ENCODE data around the gene LY6G5C. TPM values are rescaled to one million over a fixed set of nuclear protein-coding genes. Genes with fewer than 3 reads are reported as not detected.

The LY6G5C gene
- total RNA-seq, 1 donor from 2014 or later: 0.72 TPM

DNA sequence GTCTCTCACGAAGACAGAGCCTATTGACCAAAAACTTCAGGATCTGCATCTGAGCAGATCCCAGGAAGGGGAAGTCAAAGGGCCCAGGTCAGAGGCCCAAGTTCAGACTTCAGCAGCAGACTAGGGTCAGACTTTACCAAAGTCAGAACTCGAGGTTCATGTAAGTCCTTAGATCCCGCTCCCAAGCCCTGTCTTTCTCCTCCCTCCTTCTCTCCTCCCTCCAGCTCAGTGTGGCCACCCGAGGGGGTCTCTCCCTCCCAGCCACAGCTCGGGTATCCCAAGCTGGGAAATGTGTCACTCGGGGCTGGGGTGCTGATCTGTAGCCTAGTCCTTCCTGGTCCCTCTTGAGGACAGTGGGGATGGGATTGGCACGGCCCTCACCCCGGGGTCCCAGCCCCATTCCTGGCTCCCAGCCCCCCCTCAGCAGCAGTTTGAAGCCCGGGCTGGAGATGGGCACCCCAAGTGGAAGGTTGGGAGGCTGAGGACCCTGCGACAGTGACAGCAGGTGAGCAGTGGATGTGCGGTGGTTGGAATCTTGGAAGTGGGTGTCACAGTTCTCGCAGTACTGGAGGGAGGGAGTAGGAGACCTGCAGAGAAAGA, 18.6 kb downstream of the LY6G5C start:
- ATAC-seq: no peak

DNA sequence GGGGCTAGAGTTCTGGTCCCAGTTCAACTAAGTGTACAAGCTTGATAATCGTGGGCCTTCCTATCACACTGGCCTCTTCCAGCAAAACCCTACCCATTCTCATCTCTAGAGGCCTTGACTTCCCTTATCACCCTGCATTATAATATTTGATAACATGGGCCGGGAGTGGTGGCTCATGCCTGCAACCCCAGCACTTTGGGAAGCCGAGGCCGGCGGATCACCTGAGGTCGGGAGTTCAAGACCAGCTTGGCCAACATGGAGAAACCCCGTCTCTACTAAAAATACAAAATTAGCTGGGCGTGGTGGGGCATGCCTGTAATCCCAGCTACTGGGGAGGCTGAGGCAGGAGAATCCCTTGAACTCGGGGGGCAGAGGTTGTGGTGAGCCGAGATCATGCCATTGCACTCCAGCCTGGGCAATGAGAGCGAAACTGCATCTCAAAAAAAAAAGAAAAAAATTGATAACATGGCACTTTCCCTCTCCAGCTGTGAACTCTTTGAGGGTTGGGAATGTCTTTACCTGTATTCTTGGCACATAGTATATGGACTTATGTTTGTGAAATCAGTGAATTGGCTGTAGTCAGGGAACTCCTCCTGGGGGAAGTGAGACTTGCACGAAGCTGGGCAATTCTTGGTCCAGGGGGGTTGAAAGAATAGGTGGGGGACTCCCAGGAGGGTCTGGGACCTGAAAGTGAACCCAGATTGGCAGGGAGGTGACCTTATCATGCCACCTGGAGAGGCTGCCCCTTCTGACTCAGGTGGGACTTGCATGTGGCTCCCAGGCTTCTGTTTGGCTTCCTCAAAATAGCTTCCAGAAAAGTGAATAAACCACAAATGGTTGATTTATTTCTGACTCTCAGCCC, 19.4 kb downstream of the LY6G5C start:
- no peak for ATAC-seq

- peak; percentile 68 for ATAC-seq
Observed at GRCh38 chr6:31660381-31661261, 20.2 kb downstream of the LY6G5C start, which contains the start of gene C6orf47. C6orf47 (minus strand) TSS chr6:31660778; CDS start chr6:31659947, 831 bp downstream.

DNA sequence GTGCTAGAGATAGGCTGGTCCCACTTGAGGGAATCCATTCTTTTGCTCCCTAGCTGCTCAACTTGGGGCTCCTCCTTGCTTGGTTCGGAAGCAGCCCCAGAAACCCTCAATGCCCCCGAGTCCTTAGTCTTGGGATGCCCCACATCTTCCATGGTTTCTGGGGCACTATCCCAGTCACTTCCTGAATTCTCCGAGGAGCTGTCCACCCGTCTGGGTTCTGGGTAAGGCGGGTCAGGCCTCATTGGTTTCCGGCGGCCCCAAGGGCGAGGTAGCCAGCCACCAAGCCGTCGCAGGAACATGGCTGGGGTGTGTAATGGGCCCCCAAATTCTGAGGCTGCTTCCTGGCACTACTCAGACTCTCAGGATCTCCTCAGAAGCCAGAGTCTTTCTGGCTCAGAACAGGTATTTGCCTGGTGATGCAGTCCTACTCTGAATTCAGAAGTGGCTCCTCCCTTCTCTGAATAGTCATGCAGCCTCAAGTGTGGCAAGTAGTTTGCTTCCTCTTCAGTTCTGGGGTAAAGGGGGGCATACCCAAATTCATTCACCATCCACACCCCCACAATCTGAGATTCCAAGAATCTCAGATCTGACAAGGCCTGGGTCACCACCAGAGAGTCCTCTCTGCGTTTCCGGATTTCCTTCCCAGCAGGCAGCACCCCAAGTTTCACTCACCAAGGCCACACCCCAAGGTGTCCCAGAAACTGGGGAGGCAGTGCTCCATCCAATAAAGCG, 21.1 kb downstream of the LY6G5C start:
- ATAC-seq: peak; percentile 63

DNA sequence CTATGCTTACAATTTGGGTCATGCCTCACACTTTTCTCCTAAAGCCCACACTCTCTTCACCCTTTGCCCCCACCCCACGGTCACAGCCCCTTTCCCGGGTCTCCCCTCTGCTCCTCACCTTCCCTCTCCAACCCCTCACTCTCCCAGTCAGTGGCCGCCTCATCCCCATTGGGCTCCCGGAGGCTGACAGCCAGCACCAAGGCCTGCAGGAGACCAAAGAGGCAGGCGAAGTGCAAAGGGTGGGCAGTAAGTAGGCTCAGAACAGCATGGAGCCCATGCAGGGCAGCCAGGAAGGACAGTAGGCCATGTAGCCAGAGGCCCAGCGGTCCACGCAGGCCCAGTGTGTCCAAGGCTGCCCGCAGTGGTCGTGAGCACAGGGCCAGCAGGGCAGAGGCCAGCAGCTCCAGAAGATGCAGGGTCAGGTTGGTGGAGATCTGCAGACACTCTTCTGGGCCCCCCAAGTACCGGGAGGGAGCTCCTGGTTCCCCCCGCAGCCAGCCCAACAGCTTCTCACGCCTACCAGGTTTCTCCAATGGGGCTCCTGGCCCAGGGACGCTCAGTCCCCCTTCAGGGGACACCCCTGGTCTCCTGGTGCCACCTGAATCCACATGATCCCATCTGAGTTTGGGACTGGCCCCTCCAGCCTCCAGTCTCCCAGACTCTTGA, 21.8 kb downstream of the LY6G5C start:
- no peak for ATAC-seq

GRCh38 chr6:31658158-31658688, 22.6 kb downstream of the LY6G5C start:
- no peak for ATAC-seq

DNA sequence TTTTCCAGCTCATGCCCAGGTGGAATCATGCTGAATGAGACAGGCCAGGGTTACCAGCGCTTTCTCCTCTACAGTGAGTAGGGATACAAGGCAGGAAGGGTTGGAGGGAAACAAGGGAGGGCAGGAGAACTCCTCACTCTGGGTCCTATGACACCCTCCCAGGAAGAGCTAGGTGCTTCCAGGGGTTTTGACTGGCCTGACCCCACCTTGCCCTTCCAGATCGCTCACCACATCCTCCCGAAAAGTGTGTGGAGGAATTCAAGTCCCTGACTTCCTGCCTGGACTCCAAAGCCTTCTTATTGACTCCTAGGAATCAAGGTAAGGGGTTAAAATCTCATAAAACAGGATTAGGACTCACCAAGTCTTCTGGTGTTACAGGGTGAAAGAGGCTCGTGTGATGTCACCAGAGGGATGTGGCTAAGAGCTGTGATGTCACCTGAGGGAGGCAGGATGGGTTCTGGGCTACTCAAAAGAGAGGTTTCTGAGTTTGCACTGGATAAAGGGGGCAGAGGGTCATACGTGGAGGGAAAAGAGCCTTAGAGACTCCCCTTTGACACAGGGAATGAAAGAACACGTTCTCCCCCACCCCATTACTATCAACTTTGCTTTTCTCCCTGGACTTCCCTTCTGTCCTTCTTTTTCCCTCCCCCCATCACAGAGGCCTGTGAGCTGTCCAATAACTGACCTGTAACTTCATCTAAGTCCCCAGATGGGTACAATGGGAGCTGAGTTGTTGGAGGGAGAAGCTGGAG, 23.3 kb downstream of the LY6G5C start:
- ATAC-seq: no peak

DNA sequence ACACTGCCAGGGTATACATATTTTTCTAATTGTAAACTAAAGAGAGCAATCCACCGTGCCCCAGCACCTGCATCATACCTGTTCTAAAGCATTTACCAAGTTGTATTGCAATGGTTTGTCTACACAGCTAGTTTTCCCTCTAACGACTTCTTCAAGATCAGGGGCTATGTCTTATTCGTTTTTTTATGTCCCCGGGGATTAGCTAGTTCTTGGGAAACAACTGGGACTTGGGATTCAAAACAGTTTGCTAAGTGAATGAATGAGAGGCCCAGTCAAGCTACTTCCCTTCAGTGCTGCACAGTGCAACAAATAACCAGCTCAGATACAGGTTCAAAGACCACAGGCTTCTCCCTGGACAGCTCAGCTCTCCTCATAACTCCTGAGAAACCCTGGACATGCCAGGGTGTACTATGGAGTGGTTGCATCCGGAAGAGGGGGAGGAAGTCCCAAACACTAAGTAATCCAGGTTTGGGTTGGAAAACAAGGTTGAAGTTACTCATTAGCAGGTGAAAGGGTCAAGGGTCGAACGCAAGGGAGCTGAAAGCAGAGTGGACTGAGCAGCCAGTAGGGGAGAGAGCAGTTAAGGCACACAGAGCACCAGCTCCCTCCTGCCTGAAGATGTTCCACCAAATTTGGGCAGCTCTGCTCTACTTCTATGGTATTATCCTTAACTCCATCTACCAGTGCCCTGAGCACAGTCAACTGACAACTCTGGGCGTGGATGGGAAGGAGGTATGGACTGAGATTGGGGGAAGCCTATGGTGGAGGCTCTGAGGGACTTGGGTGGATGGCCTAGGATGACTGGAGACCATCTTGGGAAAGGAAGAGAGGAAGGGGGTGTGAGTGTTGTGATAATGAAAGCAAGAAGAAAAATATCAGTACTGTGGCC, 25.3 kb downstream of the LY6G5C start, which contains the start of gene APOM:
TSS of gene APOM (plus strand) at position 546 of the 889 bp plus-strand sequence. CDS start at position 619, 73 bp downstream.
- no peak for ATAC-seq

DNA sequence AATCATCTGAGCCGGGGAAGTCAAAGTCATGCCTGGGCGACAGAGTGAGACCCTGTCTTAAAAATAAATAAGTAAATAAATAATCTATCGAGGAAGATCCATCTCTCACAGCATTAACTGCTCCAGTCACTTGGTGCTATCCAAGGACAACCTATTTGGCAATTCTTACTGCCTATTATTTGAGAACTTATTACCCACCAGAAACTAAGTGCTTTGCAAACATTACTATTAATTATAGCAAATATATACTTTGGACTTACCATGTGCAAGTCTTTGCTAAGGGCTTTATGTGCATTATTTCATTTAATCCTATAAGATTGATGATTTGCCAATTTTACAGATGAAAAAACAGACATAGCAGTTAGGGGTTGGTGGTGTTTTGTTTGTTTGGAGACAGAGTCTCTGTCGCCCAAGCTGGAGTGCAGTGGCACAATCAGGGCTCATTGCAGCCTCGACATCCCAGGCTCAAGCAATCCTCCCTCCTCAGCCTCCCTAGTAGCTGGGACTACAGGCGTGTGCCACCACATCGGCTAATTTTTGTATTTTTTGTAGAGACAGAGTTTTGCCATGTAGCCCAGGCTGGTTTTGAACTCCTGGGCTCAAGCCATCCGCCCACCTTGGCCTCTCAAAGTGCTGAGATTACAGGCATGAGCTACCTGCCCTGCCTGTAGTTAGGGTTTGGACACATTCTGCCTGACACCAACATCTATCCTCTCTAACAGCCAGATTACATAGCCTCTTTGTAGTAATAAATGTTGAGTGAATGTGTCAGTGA, 26.1 kb downstream of the LY6G5C start:
- ATAC-seq: no peak

DNA sequence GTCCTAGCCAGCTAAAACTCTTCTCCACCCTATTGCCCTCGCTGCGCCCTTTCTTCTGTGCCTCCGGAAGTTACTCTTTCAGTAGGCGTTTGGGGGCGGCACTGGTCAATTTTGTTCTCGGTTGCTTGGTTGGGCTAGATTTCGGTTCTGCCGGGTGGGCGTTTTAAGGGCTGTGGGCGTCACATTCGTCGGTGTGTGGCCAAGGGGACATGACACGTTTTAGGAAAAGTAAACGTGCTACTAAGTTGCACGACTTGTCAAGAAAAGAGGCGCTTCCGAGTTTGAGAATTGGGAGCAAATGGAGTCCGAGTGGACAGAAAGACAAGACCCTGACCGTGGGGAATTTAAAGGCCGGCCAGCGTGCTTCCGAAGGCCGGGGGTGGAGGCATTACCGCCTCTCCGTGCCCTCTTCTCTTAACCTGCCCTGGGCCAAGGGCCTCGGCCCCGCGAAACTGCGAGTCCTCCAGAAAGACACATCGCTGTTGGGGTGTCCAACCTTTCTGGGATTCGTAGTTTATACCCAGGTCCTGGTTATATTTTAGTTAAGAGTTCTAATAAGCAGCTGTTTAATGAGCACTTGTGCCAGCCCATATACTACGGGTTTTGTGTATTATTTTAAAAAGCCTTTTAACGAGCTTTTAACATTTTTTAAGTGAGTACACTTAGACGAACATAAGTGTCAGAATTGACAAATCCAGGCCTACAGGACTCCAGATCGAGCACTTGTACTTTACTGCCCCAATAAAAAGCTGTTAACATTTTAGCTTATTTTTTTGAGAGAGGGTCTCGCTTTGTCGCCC, 27.7 kb downstream of the LY6G5C start:
- peak; percentile 66 for ATAC-seq

GRCh38 chr6:31651602-31652191, 29.2 kb downstream of the LY6G5C start:
- peak; percentile 74 for ATAC-seq

- no peak for ATAC-seq
Observed at GRCh38 chr6:31645325-31645724, 35.5 kb downstream of the LY6G5C start.

- no peak for ATAC-seq
Observed at GRCh38 chr6:31643818-31644454, 36.9 kb downstream of the LY6G5C start.

GRCh38 chr6:31642798-31643570, 37.9 kb downstream of the LY6G5C start:
- ATAC-seq: no peak

DNA sequence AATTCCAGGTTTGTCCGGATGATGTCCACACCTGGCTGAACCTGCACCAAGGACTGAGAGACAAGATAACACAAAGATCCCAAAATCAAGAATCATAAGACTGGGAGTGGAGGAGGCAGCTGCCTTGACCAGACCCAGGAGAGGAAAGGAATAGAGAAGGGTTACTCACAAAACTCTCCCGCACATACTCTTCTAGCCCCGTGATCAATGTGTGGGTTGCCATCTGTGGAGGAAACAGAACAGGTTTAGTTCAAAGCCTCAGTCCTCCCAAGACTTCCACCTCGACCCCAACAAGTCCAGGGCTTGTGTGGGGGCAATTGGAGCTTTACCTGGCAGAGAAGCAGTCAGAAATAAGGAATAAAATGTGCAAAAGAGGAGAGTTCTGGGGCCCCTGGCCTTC, 39.5 kb downstream of the LY6G5C start:
- no peak for ATAC-seq

GRCh38 chr6:31640612-31641011, 40.3 kb downstream of the LY6G5C start:
- no peak for ATAC-seq
